H1 (cell line): Measurements from ENCODE around the gene ARL14EPL. TPM values are rescaled to one million over a fixed set of nuclear protein-coding genes. Genes with fewer than 3 reads are reported as not detected.

Source experiments
- CTCF ChIA-PET: fragments of 300-600 bp; sonication (Branson Sonifier 250); formaldehyde crosslinking; loops from one replicate; lab custom pipeline; 2021; ENCODE audit not compliant: partially characterized antibody; lab: Charles Lee
- POLR2A ChIA-PET: fragments of 300-600 bp; sonication (Branson Sonifier 250); formaldehyde crosslinking; loops from one replicate; lab custom pipeline; 2021; ENCODE audit warnings: inconsistent platforms; ENCODE audit not compliant: partially characterized antibody; lab: Charles Lee
- DNase-seq, 2 experiments: peaks; one replicate each; pipeline versions ENCODE4 v3.0.0 to v3.0.0-alpha.2; 2010 to 2022; ENCODE audit warnings: low spot score in 2 of 2, low read depth in 1 of 2, mixed read lengths in 1 of 2
- FAIRE-seq: peaks from 2 replicates; lab custom pipeline; 2011; peaks lifted over from hg19 to GRCh38; lab: Jason Lieb, UNC
- H2AFZ ChIP-seq: 2 replicates; pipeline ENCODE4 v1.8.1; 2012; ENCODE audit warnings: low read length, inconsistent platforms
- H2AK5ac ChIP-seq: 2 replicates; pipeline ENCODE4 v1.6.1; 2013; ENCODE audit warnings: low read depth, low read length
- H2BK120ac ChIP-seq: replicated peaks from 2 replicates; pipeline ENCODE3; 2013; ENCODE audit warnings: low read depth, low read length, inconsistent platforms
- H2BK12ac ChIP-seq: 2 replicates; pipeline ENCODE4 v1.6.1; 2013; ENCODE audit warnings: low read depth, low read length
- H2BK15ac ChIP-seq: 2 replicates; pipeline ENCODE4 v1.6.1; 2013; ENCODE audit warnings: low read length
- H2BK20ac ChIP-seq: 2 replicates; pipeline ENCODE4 v1.6.1; 2013; ENCODE audit warnings: low read length
- H2BK5ac ChIP-seq: 2 replicates; pipeline ENCODE4 v1.6.1; 2013; ENCODE audit warnings: low read depth, low read length
- H3K14ac ChIP-seq: 2 replicates; pipeline ENCODE4 v1.6.1; 2013; ENCODE audit warnings: inconsistent platforms; ENCODE audit not compliant: insufficient read length
- H3K18ac ChIP-seq: 2 replicates; pipeline ENCODE4 v1.6.1; 2013; ENCODE audit warnings: low read length; ENCODE audit errors: extremely low read depth
- H3K23ac ChIP-seq: 2 replicates; pipeline ENCODE4 v1.6.1; 2013; ENCODE audit warnings: inconsistent platforms; ENCODE audit not compliant: insufficient read length
- H3K23me2 ChIP-seq: 2 replicates; pipeline ENCODE4 v1.6.1; 2013; ENCODE audit warnings: low read depth, low read length
- H3K27ac ChIP-seq: 2 replicates; pipeline ENCODE4 v1.6.1; 2011; ENCODE audit warnings: low read depth, low read length, inconsistent platforms
- H3K27me3 ChIP-seq, 4 experiments: replicated peaks in 1 of 4; 1 replicate in 1 of 4; 2 replicates in 3 of 4; pipeline versions ENCODE4 v1.6.1 to v1.8.1; 2011 to 2013; ENCODE audit warnings: low read length in 3 of 4, mild to moderate bottlenecking in 3 of 4, inconsistent platforms in 2 of 4, mixed read lengths in 2 of 4, moderate library complexity in 1 of 4; ENCODE audit not compliant: control insufficient read depth in 3 of 4, insufficient read depth in 3 of 4; ENCODE audit errors: extremely low read depth in 1 of 4
- H3K36me3 ChIP-seq, 4 experiments: 2 replicates each; pipeline versions ENCODE4 v1.6.1 to v1.8.1; 2011 to 2013; ENCODE audit warnings: mild to moderate bottlenecking in 4 of 4, low read length in 3 of 4, moderate library complexity in 2 of 4, control low read depth in 1 of 4, inconsistent platforms in 1 of 4; ENCODE audit not compliant: insufficient read depth in 4 of 4, control insufficient read depth in 2 of 4
- H3K4ac ChIP-seq: replicated peaks from 2 replicates; pipeline ENCODE3; 2013; ENCODE audit warnings: low read length, low read depth, mixed read lengths, inconsistent platforms; ENCODE audit not compliant: insufficient read length
- H3K4me1 ChIP-seq, 4 experiments: replicated peaks in 1 of 4; 1 replicate in 1 of 4; 2 replicates in 3 of 4; pipeline versions ENCODE4 v1.6.1 to v1.8.1; 2011 to 2013; ENCODE audit warnings: low read length in 3 of 4, inconsistent platforms in 2 of 4, mixed read lengths in 1 of 4; ENCODE audit not compliant: insufficient read depth in 4 of 4, control insufficient read depth in 3 of 4
- H3K4me2 ChIP-seq, 2 experiments: 2 replicates each; pipeline versions ENCODE4 v1.6.1 to v1.8.1; 2011 to 2013; ENCODE audit warnings: low read depth in 2 of 2, low read length in 2 of 2, control low read depth in 1 of 2, inconsistent platforms in 1 of 2, mild to moderate bottlenecking in 1 of 2; ENCODE audit not compliant: insufficient read depth in 1 of 2
- H3K4me3 ChIP-seq, 4 experiments: fragments of 200-600, 300-600 bp in 1 of 4; sonication (generic), shearing (Covaris generic), sonication (Bioruptor Twin) in 1 of 4; 2 replicates each; pipeline versions ENCODE4 v1.5.1 to v1.8.1; 2011 to 2016; ENCODE audit warnings: low read length in 4 of 4, low read depth in 3 of 4, control low read depth in 2 of 4, inconsistent platforms in 2 of 4, mild to moderate bottlenecking in 2 of 4, mixed read lengths in 1 of 4, moderate library complexity in 1 of 4; ENCODE audit not compliant: insufficient read depth in 2 of 4; ENCODE audit errors: extremely low read depth in 1 of 4
- H3K56ac ChIP-seq: replicated peaks from 2 replicates; pipeline ENCODE3; 2013; ENCODE audit warnings: low read depth, mild to moderate bottlenecking, mixed read lengths, low read length, inconsistent platforms; ENCODE audit not compliant: insufficient read length
- H3K79me1 ChIP-seq: 2 replicates; pipeline ENCODE4 v1.6.1; 2013; ENCODE audit warnings: low read depth, low read length, control low read depth
- H3K79me2 ChIP-seq, 2 experiments: 2 replicates each; pipeline versions ENCODE4 v1.6.1 to v1.8.1; 2012 to 2013; ENCODE audit warnings: low read length in 2 of 2, mild to moderate bottlenecking in 2 of 2, inconsistent platforms in 1 of 2; ENCODE audit not compliant: insufficient read depth in 2 of 2, control insufficient read depth in 1 of 2
- H3K9ac ChIP-seq, 4 experiments: replicated peaks in 1 of 4; 1 replicate in 1 of 4; 2 replicates in 3 of 4; pipeline versions ENCODE4 v1.6.1 to v1.8.1; 2011 to 2013; ENCODE audit warnings: low read depth in 3 of 4, low read length in 3 of 4, control low read depth in 2 of 4, mild to moderate bottlenecking in 2 of 4, moderate library complexity in 2 of 4, inconsistent platforms in 1 of 4; ENCODE audit errors: extremely low read depth in 1 of 4
- H3K9me3 ChIP-seq, 2 experiments: 2 replicates each; pipeline versions ENCODE4 v1.6.1 to v1.8.1; 2012 to 2013; ENCODE audit warnings: mild to moderate bottlenecking in 2 of 2, moderate library complexity in 2 of 2, control low read depth in 1 of 2, inconsistent platforms in 1 of 2, low read depth in 1 of 2, low read length in 1 of 2, mixed read lengths in 1 of 2; ENCODE audit not compliant: insufficient read depth in 2 of 2
- H4K20me1 ChIP-seq, 2 experiments: replicated peaks in 1 of 2; 2 replicates each; pipeline versions ENCODE3 to v1.8.1; 2011 to 2013; ENCODE audit warnings: inconsistent platforms in 2 of 2, low read length in 2 of 2, mild to moderate bottlenecking in 1 of 2; ENCODE audit not compliant: insufficient read depth in 2 of 2, control insufficient read depth in 1 of 2
- H4K5ac ChIP-seq: 2 replicates; pipeline ENCODE4 v1.6.1; 2013; ENCODE audit warnings: low read length, low read depth, mixed read lengths, inconsistent platforms; ENCODE audit not compliant: insufficient read length
- H4K8ac ChIP-seq: 2 replicates; pipeline ENCODE4 v1.8.0; 2013; ENCODE audit warnings: mild to moderate bottlenecking, moderate library complexity, low read length, inconsistent platforms; ENCODE audit not compliant: insufficient read depth; ENCODE audit errors: extremely low read depth
- H4K91ac ChIP-seq: replicated peaks from 2 replicates; pipeline ENCODE3; 2013; ENCODE audit warnings: low read length, mixed read lengths, inconsistent platforms; ENCODE audit not compliant: insufficient read length
- BCL11A ChIP-seq, 2 experiments: IDR thresholded peaks; one replicate each; pipeline ENCODE4 v1.6.1; 2011; ENCODE audit warnings: low read depth in 2 of 2, low read length in 2 of 2, mild to moderate bottlenecking in 2 of 2
- CBX5 ChIP-seq: fragments of 300-800, 300-1000 bp; sonication (generic); IDR thresholded peaks from 2 replicates; pipeline ENCODE4 v1.7.1; 2016; ENCODE audit warnings: antibody characterized with exemption, low read length, low read depth
- CBX8 ChIP-seq: fragments of 300-800, 300-1000 bp; sonication (generic); IDR thresholded peaks from 2 replicates; pipeline ENCODE4 v1.7.1; 2016; ENCODE audit warnings: low read depth, low read length, borderline replicate concordance
- KDM5A ChIP-seq: fragments of 200-600 bp; IDR thresholded peaks from 2 replicates; pipeline ENCODE4 v1.7.1; 2012; ENCODE audit warnings: mild to moderate bottlenecking, low read length, inconsistent platforms, mixed read lengths
- NANOG ChIP-seq: IDR thresholded peaks from 2 replicates; pipeline ENCODE4 v1.6.1; 2011; ENCODE audit warnings: low read length, low read depth, mild to moderate bottlenecking, inconsistent platforms; ENCODE audit not compliant: insufficient read depth, poor library complexity, severe bottlenecking
- RXRA ChIP-seq: IDR thresholded peaks from 2 replicates; pipeline ENCODE4 v1.6.1; 2011; ENCODE audit warnings: low read depth, mild to moderate bottlenecking, low read length, moderate library complexity; ENCODE audit not compliant: insufficient read depth
- SIN3A ChIP-seq, 2 experiments: IDR thresholded peaks in 1 of 2; conservative IDR thresholded peaks in 1 of 2; 2 replicates each; pipeline ENCODE4 v1.6.1; 2011 to 2012; ENCODE audit warnings: low read length in 2 of 2, improper control_type of control experiment in 1 of 2, low read depth in 1 of 2, mild to moderate bottlenecking in 1 of 2
- TEAD4 ChIP-seq: IDR thresholded peaks from 2 replicates; pipeline ENCODE4 v1.6.1; 2012; ENCODE audit warnings: low read depth, low read length, inconsistent platforms, mixed read lengths
- WGBS, 2 experiments: shearing (Covaris generic) in 1 of 2; methylation state at CpG; one replicate each; pipeline versions ENCODE4 v1.1.6 to v1.1.7; 2013 to 2015; ENCODE audit warnings: low lambda C conversion rate in 2 of 2, mixed read lengths in 2 of 2, inconsistent platforms in 1 of 2, low coverage in 1 of 2, missing lambda C conversion rate in 1 of 2; ENCODE audit not compliant: insufficient replicate concordance in 2 of 2, insufficient coverage in 1 of 2, insufficient read length in 1 of 2; ENCODE audit errors: extremely low coverage in 1 of 2, missing lambda C conversion rate in 1 of 2; 5-methylcytosine and 5-hydroxymethylcytosine counted together
- polyA plus RNA-seq, 7 experiments: library from polyadenylated mRNA; depleted of rRNA in 3 of 7; stranded (reverse) in 5 of 7; unstranded in 2 of 7; fragments of >200 nt in 5 of 7; fragments of 200-250 nt in 2 of 7; gene quantifications; 1 replicate in 5 of 7; 2 replicates in 1 of 7; 4 replicates in 1 of 7; pipeline versions ENCODE4 v1.2.1 to v1.2.3, GENCODE V29; 2011 to 2013; ENCODE audit warnings: missing spikeins in 2 of 7, mixed read lengths in 2 of 7
- total RNA-seq: library from RNA; stranded (reverse); fragmentation: NEBNext Ultra II Directional; extraction: Animal tissue kit (Norgen Biotek cat#: 25700); gene quantifications from 2 replicates; pipeline ENCODE4 v1.2.1, GENCODE V29; 2021

The ARL14EPL gene
- total and polyA plus RNA-seq, 2 of the 8 experiments (the other 6 are each of a cell fraction or from before 2014, with no cell fraction given) = not detected

DNA sequence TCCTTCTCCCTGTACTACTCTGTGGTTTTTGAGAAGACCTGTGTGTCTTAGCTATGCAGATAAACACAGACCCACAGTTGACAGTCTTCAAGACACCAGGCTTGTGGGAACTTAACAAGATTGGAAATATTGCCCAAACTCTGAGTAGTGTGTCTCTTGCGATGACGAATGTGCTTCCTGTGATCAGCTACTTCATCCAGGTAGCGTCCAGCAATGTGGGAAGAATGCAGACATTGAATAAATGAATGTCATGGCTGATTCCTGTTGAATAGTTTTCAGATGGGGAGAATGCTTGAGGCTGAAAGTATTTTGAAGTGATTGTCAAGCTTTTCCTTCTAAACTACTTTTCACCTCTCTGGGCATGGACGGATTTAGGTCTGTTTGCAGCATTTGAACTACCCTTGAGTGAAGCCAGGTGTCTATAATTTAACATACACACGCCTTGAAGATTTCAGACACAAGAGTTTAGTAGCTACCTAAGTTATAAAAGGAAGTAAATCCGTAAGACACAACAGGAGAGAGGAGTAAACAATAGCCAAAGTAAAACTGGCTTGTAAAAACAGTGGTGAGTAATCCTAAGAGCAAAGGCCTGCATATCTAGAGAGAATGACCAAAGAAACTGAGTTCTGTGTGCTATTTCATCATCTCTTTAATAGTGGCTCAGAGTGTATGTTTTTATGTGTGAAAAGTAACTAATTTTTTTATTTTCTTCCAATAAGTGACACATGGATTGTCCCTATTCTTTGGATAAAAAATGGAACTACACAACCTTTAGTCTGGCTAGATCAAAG lies 30.0 kb upstream of the ARL14EPL start:
- H3K79me1 ChIP-seq = no peaks in the 10 kb centered on the region
- no peak overlapping the region for H3K23ac ChIP-seq
- H4K5ac ChIP-seq = no peak overlapping the region
- H3K9me3 ChIP-seq = no peaks in the 10 kb centered on the region
- POLR2A ChIA-PET = no interaction called here
- no peaks in the 10 kb centered on the region for H3K23me2 ChIP-seq
- H2BK12ac ChIP-seq = no peak overlapping the region
- no peak overlapping the region for H4K91ac ChIP-seq
- no peaks in the 10 kb centered on the region for H3K79me2 ChIP-seq
- no peaks in the 10 kb centered on the region; a peak in 1 of 7 replicates for H3K4me1 ChIP-seq
- H3K56ac ChIP-seq = no peak overlapping the region
- no peak overlapping the region for H3K9ac ChIP-seq
- no peak overlapping the region for H3K27ac ChIP-seq
- no peak overlapping the region for H3K14ac ChIP-seq
- CTCF ChIA-PET = interaction anchor here (0.6 to 2.7 kb wide), 6 partner anchors 11 to 39 kb away, joined by 3 to 6 read pairs (median 4); no protein-coding TSS in a partner anchor
- no peak for DNase-seq
- no peak overlapping the region for H2BK20ac ChIP-seq
- no peak overlapping the region for H2BK15ac ChIP-seq
- WGBS, 2 experiments = 80% methylated on average over 6 of the region's 6 CpGs; no CpG with 5 or more reads in 1 of the 2 experiments
- no peaks in the 10 kb centered on the region for H4K20me1 ChIP-seq
- H3K27me3 ChIP-seq = no peaks in the 10 kb centered on the region
- H3K36me3 ChIP-seq = no peaks in the 10 kb centered on the region
- no peak for TF ChIP-seq TEAD4
- no peak for TF ChIP-seq NANOG
- TF ChIP-seq RXRA = no peak
- no peak for TF ChIP-seq BCL11A (IDR thresholded peaks at IDR 0.05; ENCODE audit: low read depth in 2 of 2, low read length in 2 of 2)
- no peak for TF ChIP-seq SIN3A (conservative IDR thresholded peaks at IDR 0.05 in 1 of 2, IDR thresholded peaks at IDR 0.05 in 1 of 2; ENCODE audit: low read depth in 1 of 2, low read length in 2 of 2)
- TF ChIP-seq KDM5A = no peak
- TF ChIP-seq CBX8 = no peak
- TF ChIP-seq CBX5 = no peak
- H2AFZ ChIP-seq = peak overlapping the region; percentile 85; the same call in 1 of the 2 replicates
- H3K4ac ChIP-seq = no peak overlapping the region
- no peak overlapping the region for H3K4me2 ChIP-seq
- no peak overlapping the region for H3K4me3 ChIP-seq
- no peak overlapping the region for H2AK5ac ChIP-seq
- no peak overlapping the region for H2BK5ac ChIP-seq
- H3K18ac ChIP-seq = no peak overlapping the region
- no peak overlapping the region for H2BK120ac ChIP-seq
- peak; percentile 19 for FAIRE-seq
- H4K8ac ChIP-seq = no peak overlapping the region
